ENCODE results near the gene KHNYN. TPM values are rescaled to one million over a fixed set of nuclear protein-coding genes. Genes with fewer than 3 reads are reported as not detected.
A peak's percentile ranks its signal among the peaks of the same experiment; 100 is the strongest.

KHNYN gene
- total and polyA plus RNA-seq, 2 experiments from 2014 or later, result 15.3 to 36.2 TPM

DNA sequence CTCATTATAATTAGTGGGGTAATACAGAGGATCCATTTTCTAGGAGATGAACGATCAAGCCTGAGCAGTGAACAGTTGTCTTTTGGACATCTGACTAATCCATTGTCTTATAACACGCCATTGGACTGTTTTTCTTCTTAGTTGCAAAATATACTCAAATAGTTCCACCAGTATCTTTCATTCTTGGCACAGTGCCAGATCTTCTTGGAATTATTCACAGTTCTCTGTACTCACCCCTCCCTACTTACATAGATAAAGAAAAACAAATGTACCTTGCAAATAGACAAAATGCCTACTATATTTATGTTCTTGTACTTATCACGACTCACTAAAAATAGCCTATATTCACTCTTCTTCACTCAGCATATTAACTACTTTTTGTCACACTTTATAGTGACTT is 4.0 kb upstream of the KHNYN start:
- peak; percentile 93 for DNase-seq
- Histone ChIP-seq H3K4me2 (ENCODE audit: unreplicated experiment) (peak overlapping the region; percentile 31), H3K4me3 (no peak overlapping the region), H3F3A (ENCODE audit: insufficient read depth) (peaks cover 28% of the 10 kb centered on the region), H3K9me2 (ENCODE audit: insufficient read depth) (no peaks in the 10 kb centered on the region), H3K36me3 (ENCODE audit: low read depth) (no peaks in the 10 kb centered on the region), H3K9ac (peak overlapping the region; percentile 37; the same call in 1 of the 2 replicates), H3K79me2 (ENCODE audit: insufficient read depth) (peaks cover 5% of the 10 kb centered on the region), H3K27me3 (replicated peaks; ENCODE audit: insufficient read depth) (no peaks in the 10 kb centered on the region), H3K4me1 (ENCODE audit: insufficient read depth) (peaks cover 24% of the 10 kb centered on the region), H3K27ac (peak overlapping the region; percentile 78), H3K9me3 (ENCODE audit: low read depth) (no peaks in the 10 kb centered on the region), H2AFZ (peak overlapping the region; percentile 68), H4K20me1 (ENCODE audit: insufficient read depth) (no peaks in the 10 kb centered on the region)
- WGBS, 2 experiments (ENCODE audit: low coverage in 1 of 2, low lambda C conversion rate in 2 of 2, missing lambda C conversion rate in 2 of 2), result 6 to 14% methylated on average over 3 of the region's 3 CpGs
- in situ Hi-C loops (cut with MboI), result no loop called here
- TF ChIP-seq EZH2phosphoT487 (IDR thresholded peaks at IDR 0.05; ENCODE audit: insufficient read depth, low read depth), result no peak
- TF ChIP-seq EZH2 (IDR thresholded peaks at IDR 0.05; ENCODE audit: insufficient read depth, poor library complexity, severe bottlenecking), result no peak

DNA sequence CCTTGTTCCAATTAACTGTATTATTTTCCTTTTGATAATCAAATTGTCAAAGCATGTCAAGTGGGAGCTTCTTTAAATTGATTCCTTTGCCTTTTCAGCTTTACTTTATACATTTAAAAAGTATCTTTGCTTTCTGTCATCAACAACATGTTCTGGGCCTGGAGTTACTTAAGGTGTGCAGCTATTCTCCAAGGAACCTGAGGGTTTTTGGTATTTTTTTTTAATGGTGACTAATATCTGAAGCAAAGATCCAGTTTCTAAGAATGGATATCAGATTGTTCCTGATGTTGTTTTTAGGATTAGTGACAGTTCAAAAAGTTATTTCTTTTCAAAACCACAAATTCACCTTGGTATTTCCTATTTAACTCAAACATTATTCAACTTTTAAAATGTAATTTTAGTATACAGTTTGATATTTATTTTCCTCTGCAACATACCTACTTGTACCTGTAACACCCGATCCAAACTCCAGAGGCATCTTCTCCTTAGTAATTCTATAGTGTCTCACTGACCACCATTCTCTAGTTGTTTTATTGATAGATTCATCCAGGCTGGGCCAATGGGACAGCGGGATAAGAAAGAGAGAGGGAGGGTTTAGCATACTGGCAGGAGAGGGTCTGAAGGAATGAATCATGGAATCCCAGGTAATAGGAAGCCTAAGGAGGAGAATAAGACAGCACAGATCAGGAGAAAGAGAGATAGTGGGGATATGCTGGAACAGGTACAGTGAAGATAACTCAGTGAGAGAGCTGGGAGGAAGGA is 3.4 kb upstream of the KHNYN start:
- H3K79me2 ChIP-seq (ENCODE audit: insufficient read depth), result peaks cover 11% of the 10 kb centered on the region
- DNase-seq, result no peak
- in situ Hi-C loops (cut with MboI), result no loop called here
- H3K9ac ChIP-seq, result no peak overlapping the region
- peaks cover 33% of the 10 kb centered on the region for H3F3A ChIP-seq (ENCODE audit: insufficient read depth)
- H3K9me2 ChIP-seq (ENCODE audit: insufficient read depth), result no peaks in the 10 kb centered on the region
- no peaks in the 10 kb centered on the region for H4K20me1 ChIP-seq (ENCODE audit: insufficient read depth)
- no peaks in the 10 kb centered on the region for H3K9me3 ChIP-seq (ENCODE audit: low read depth)
- H3K4me3 ChIP-seq, result no peak overlapping the region
- no peak overlapping the region for H2AFZ ChIP-seq
- TF ChIP-seq EZH2 (IDR thresholded peaks at IDR 0.05; ENCODE audit: insufficient read depth, poor library complexity, severe bottlenecking), result no peak
- H3K4me1 ChIP-seq (ENCODE audit: insufficient read depth), result peaks cover 28% of the 10 kb centered on the region
- no peaks in the 10 kb centered on the region for H3K27me3 ChIP-seq (replicated peaks; ENCODE audit: insufficient read depth)
- WGBS, 2 experiments (ENCODE audit: low coverage in 1 of 2, low lambda C conversion rate in 2 of 2, missing lambda C conversion rate in 2 of 2), result 93 to 97% methylated on average over 2 of the region's 2 CpGs
- peak overlapping the region; percentile 78; the same call in 1 of the 2 replicates for H3K27ac ChIP-seq
- no peaks in the 10 kb centered on the region for H3K36me3 ChIP-seq (ENCODE audit: low read depth)
- peak overlapping the region; percentile 22 for H3K4me2 ChIP-seq (ENCODE audit: unreplicated experiment)

DNA sequence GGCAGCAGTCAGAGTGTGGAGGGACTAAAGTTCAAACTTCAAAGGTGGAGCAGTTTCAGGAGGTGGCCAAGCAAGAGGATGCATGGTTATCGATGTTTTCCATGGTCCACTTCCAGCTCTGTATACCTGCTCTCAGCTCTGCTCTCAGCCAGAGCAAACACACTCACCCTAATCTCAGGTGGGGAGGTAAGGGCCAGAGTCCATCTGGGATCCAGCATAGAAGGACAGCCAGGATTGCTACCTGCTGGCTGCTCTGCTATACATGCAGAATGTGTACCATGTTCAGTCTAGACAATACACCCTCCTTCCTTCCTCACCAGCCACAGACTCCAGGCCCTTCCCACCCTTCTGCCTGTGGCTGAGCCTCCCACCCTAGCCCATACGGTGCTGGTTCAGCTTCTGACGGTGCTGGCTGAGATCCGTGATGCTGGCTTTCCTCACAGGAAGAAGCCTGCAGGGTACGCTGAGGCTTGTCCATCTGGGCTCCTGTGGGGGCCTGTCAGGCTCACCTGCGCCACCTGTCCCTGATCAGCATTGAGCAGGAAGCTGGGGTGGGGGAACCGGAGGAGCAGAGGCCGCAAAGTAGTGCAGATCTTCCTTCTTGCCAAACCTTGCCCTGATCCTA is 2.7 kb upstream of the KHNYN start:
- Histone ChIP-seq H3K9me2 (ENCODE audit: insufficient read depth) (no peaks in the 10 kb centered on the region), H3K27ac (no peak overlapping the region), H3K36me3 (ENCODE audit: low read depth) (no peaks in the 10 kb centered on the region), H2AFZ (no peak overlapping the region), H3K9ac (no peak overlapping the region), H3K4me1 (ENCODE audit: insufficient read depth) (peaks cover 32% of the 10 kb centered on the region), H3K79me2 (ENCODE audit: insufficient read depth) (peaks cover 18% of the 10 kb centered on the region), H4K20me1 (ENCODE audit: insufficient read depth) (no peaks in the 10 kb centered on the region), H3K9me3 (ENCODE audit: low read depth) (no peaks in the 10 kb centered on the region), H3F3A (ENCODE audit: insufficient read depth) (peaks cover 35% of the 10 kb centered on the region), H3K4me2 (ENCODE audit: unreplicated experiment) (no peak overlapping the region), H3K27me3 (replicated peaks; ENCODE audit: insufficient read depth) (no peaks in the 10 kb centered on the region), H3K4me3 (no peak overlapping the region)
- no peak for DNase-seq
- no peak for TF ChIP-seq EZH2phosphoT487 (IDR thresholded peaks at IDR 0.05; ENCODE audit: insufficient read depth, low read depth)
- TF ChIP-seq EZH2 (IDR thresholded peaks at IDR 0.05; ENCODE audit: insufficient read depth, poor library complexity, severe bottlenecking), result no peak
- in situ Hi-C loops (cut with MboI), result no loop called here
- WGBS, 2 experiments (ENCODE audit: low coverage in 1 of 2, low lambda C conversion rate in 2 of 2, missing lambda C conversion rate in 2 of 2), result 79 to 86% methylated on average over 8 of the region's 8 CpGs

DNA sequence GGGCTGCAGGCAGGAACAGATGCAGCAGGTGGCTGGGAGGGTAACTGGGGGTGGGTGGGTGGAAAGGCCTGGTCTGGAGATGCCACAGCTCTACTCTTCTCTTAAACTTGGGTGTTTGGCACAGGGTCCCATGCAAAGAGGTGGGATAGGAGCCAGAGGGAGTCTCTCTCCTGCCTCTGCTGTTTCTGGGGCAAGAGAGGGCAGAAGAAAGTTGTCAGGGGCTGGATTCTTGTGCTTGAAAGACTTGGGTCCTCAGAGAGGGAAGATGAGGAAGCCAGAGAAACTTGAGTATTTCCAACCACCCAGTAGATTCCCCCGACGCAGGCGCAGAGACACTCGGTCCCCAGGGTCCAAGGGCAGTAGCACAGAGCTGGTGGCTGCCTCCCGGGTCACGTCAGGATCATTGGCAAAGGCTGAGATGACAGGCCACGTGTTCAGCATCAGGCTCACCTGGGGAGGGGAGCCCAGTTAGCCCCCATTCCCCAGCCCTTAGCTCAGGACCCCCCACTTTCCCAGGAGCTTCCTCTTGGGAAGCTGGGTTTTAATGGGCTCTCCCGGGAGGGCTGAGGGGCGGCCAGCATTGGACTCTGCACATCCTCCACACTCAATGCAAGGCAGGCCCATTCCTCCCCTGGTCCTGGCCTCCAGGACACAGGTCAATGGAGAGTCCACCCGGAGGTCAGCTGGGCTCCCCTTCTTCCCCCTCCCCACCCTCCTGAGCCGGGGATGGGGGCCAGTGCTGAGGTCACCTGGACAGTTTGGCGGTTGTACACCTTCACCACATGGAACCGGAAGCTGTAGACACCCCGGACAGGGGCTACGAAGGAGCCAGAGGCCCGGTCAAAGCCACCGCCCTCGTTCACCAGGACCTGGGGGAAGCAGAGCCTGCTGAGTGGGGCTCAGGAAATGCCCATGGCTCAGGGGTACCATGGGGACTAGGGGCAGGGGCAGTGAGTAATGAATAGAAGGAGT is 1.9 kb upstream of the KHNYN start:
- Histone ChIP-seq H2AFZ (no peak overlapping the region), H3K4me1 (ENCODE audit: insufficient read depth) (peaks cover 40% of the 10 kb centered on the region), H3K27me3 (replicated peaks; ENCODE audit: insufficient read depth) (no peaks in the 10 kb centered on the region), H3K79me2 (ENCODE audit: insufficient read depth) (peaks cover 26% of the 10 kb centered on the region), H3K9ac (no peak overlapping the region), H4K20me1 (ENCODE audit: insufficient read depth) (no peaks in the 10 kb centered on the region), H3K36me3 (ENCODE audit: low read depth) (peaks cover under 1% of the 10 kb centered on the region; the same call in 1 of the 2 replicates), H3K4me2 (ENCODE audit: unreplicated experiment) (no peak overlapping the region), H3F3A (ENCODE audit: insufficient read depth) (peaks cover 36% of the 10 kb centered on the region), H3K27ac (no peak overlapping the region), H3K4me3 (no peak overlapping the region), H3K9me2 (ENCODE audit: insufficient read depth) (no peaks in the 10 kb centered on the region), H3K9me3 (ENCODE audit: low read depth) (no peaks in the 10 kb centered on the region)
- WGBS, 2 experiments (ENCODE audit: low coverage in 1 of 2, low lambda C conversion rate in 2 of 2, missing lambda C conversion rate in 2 of 2), result 78 to 80% methylated on average over 17 to 18 of the region's 18 CpGs
- TF ChIP-seq EZH2 (IDR thresholded peaks at IDR 0.05; ENCODE audit: insufficient read depth, poor library complexity, severe bottlenecking) (no peak), EZH2phosphoT487 (IDR thresholded peaks at IDR 0.05; ENCODE audit: insufficient read depth, low read depth) (no peak)
- no peak for DNase-seq
- in situ Hi-C loops (cut with MboI), result no loop called here

Data from GM23248 (cell line).